Fibroblast of lung (primary cell): ENCODE measurements around the gene NDUFB7.

Experiments
- EZH2 ChIP-seq: IDR thresholded peaks from 2 replicates; pipeline ENCODE4 v1.5.1; 2012; ENCODE audit warnings: low read length, control low read depth, mild to moderate bottlenecking; ENCODE audit errors: missing control alignments
- TF ChIP-seq, protein P1 (sequence below), 2 donors: IDR thresholded peaks in 1 of 2; conservative IDR thresholded peaks in 1 of 2; 1 replicate in 1 of 2; 2 replicates in 1 of 2; pipeline ENCODE4 v1.5.1; 2011 to 2012; ENCODE audit warnings: low read length in 2 of 2, control low read depth in 1 of 2, inconsistent platforms in 1 of 2, low read depth in 1 of 2, mild to moderate bottlenecking in 1 of 2

DNA sequence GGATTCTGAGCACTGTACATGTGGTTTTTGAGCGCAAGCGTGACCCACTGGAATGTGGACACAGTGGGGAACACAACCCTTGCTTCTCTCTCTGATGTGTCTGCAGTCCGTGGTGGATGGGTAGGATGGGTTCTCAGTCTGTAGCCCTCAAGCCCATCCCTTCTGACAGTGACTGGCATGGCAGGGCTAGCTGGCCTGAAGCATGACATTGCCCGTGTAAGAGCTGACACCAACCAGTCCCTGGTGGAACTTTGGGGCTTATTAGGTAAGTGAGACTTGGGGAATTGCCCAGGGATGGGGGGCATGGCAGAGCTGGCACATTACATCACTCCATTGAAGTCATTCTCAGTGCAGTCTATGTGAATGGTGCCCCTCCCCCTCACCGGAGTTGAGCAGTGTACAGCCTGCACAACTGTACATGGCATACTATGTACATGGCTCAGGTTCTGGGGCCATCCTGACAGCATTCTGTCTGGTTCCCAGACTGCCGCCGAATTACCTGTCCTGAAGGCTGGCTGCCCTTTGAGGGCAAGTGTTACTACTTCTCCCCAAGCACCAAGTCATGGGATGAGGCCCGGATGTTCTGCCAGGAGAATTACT, 27.8 kb upstream of the NDUFB7 start:
- TF ChIP-seq, protein P1, sequence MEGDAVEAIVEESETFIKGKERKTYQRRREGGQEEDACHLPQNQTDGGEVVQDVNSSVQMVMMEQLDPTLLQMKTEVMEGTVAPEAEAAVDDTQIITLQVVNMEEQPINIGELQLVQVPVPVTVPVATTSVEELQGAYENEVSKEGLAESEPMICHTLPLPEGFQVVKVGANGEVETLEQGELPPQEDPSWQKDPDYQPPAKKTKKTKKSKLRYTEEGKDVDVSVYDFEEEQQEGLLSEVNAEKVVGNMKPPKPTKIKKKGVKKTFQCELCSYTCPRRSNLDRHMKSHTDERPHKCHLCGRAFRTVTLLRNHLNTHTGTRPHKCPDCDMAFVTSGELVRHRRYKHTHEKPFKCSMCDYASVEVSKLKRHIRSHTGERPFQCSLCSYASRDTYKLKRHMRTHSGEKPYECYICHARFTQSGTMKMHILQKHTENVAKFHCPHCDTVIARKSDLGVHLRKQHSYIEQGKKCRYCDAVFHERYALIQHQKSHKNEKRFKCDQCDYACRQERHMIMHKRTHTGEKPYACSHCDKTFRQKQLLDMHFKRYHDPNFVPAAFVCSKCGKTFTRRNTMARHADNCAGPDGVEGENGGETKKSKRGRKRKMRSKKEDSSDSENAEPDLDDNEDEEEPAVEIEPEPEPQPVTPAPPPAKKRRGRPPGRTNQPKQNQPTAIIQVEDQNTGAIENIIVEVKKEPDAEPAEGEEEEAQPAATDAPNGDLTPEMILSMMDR (conservative IDR thresholded peaks at IDR 0.05 in 1 of 2, IDR thresholded peaks at IDR 0.05 in 1 of 2; ENCODE audit: low read depth in 1 of 2, low read length in 2 of 2), result no peak
- no peak for TF ChIP-seq EZH2
